ENCODE data around the gene PRKAG1.

PRKAG1 gene

DNA sequence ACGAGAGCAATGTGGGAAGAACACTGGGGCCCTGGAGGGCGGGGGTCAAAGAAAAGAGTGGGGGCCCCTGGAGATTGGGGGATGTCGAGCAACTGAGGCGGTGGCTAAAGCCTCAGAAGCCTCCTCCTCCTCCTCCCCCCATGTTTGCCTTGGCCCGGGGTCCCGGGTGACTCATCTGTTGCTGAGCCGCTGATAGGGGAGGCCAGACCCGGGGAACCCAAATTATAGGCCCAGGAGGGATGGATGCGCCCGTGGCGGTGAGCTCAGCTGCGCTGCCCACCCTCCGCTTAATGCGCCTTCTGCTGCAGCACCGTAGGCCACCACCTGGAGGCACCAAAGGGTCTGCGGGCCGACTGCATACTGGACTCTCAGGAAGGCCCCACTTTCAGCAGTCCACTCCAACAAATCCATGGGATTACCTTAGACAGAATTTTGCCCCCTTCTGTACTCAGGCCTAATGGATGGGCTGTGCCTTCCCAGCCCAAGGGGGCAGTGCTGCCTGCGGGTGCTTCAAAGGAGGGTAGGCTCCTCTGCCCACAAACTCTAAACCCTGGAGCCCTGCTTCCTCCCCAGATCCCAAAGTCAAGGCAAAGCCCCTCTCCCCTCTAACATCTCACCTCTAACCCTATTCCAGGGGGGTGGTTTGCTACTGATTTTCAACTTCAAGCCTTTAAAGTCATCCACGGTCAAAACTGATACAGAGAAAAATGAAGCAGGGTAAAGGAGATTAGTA is 44.5 kb downstream of the PRKAG1 start:
- H3K27me3 ChIP-seq (ENCODE audit: insufficient read depth, low read depth, severe bottlenecking), result peaks cover 40% of the 10 kb centered on the region
- no peak overlapping the region for H3K4me3 ChIP-seq (ENCODE audit: low read depth, low read length)

DNA sequence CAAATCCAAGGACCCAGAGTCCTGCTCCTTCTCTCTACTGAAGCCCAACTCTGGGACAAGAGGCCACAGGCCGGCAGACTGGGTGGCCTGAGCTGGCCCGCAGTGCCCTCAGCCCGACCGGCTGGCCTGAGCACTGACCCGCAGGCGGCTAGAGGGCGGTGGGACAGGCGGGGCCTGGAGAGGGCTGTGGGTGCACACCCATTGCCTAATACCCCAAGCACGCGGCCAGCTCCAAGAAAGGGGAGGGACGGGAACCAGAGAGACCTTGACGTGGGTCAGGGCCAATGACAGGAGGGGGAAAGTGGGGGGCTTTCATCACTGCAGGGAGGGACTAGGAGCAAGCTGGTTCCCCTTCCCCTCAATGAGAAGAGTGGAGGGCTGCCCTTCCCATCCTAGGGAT is 45.0 kb downstream of the PRKAG1 start:
- DNase-seq, result no peak
- H3K27ac ChIP-seq, result no peak overlapping the region

More for the DNA sequence above, 44.5 kb downstream of the PRKAG1 start:
- TF ChIP-seq, protein P1, sequence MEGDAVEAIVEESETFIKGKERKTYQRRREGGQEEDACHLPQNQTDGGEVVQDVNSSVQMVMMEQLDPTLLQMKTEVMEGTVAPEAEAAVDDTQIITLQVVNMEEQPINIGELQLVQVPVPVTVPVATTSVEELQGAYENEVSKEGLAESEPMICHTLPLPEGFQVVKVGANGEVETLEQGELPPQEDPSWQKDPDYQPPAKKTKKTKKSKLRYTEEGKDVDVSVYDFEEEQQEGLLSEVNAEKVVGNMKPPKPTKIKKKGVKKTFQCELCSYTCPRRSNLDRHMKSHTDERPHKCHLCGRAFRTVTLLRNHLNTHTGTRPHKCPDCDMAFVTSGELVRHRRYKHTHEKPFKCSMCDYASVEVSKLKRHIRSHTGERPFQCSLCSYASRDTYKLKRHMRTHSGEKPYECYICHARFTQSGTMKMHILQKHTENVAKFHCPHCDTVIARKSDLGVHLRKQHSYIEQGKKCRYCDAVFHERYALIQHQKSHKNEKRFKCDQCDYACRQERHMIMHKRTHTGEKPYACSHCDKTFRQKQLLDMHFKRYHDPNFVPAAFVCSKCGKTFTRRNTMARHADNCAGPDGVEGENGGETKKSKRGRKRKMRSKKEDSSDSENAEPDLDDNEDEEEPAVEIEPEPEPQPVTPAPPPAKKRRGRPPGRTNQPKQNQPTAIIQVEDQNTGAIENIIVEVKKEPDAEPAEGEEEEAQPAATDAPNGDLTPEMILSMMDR (IDR thresholded peaks at IDR 0.05; ENCODE audit: low read depth, low read length), result peak; percentile 72
- no peaks in the 10 kb centered on the region for H3K9me3 ChIP-seq (ENCODE audit: severe bottlenecking)
- no peaks in the 10 kb centered on the region for H3K36me3 ChIP-seq
- H3K27ac ChIP-seq, result no peak overlapping the region
- peak; percentile 47 for DNase-seq

DNA sequence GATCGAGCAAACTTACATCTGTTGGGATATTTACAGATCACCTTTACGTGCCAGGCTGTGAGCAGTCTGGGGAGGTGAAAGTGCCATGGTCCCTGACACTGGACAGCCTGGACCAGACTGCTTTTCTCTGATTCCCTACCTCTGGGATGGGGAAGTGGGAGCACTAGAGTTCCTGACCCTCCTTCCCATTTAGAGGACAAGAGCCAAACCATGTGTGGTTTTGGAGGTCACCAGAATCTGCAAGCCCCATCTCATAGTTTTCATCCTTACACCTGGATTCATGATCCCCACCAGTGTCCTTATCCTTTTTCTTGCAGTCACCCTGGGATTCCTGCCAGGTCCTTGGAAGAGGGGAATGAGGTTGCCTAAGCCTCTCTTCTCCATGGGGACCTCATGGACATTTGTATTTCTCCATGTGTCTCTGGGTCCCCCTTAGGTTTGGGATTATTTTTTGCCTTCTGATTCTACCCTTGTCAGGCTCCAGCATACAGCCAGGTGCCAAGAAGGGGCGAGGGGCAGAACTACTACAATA is 45.6 kb downstream of the PRKAG1 start:
- H3K27ac ChIP-seq, result no peak overlapping the region
- H3K27me3 ChIP-seq (ENCODE audit: insufficient read depth, low read depth, severe bottlenecking), result peaks cover 30% of the 10 kb centered on the region
- no peak for DNase-seq
- TF ChIP-seq, protein P1 (IDR thresholded peaks at IDR 0.05; ENCODE audit: low read depth, low read length), result no peak
- no peak overlapping the region for H3K4me3 ChIP-seq (ENCODE audit: low read depth, low read length)
- no peaks in the 10 kb centered on the region for H3K9me3 ChIP-seq (ENCODE audit: severe bottlenecking)
- no peaks in the 10 kb centered on the region for H3K36me3 ChIP-seq

More for the DNA sequence above, 45.0 kb downstream of the PRKAG1 start:
- Histone ChIP-seq H3K36me3 (no peaks in the 10 kb centered on the region), H3K9me3 (ENCODE audit: severe bottlenecking) (no peaks in the 10 kb centered on the region), H3K27me3 (ENCODE audit: insufficient read depth, low read depth, severe bottlenecking) (peaks cover 35% of the 10 kb centered on the region), H3K4me3 (ENCODE audit: low read depth, low read length) (no peak overlapping the region)
- TF ChIP-seq, protein P1 (IDR thresholded peaks at IDR 0.05; ENCODE audit: low read depth, low read length), result no peak

DNA sequence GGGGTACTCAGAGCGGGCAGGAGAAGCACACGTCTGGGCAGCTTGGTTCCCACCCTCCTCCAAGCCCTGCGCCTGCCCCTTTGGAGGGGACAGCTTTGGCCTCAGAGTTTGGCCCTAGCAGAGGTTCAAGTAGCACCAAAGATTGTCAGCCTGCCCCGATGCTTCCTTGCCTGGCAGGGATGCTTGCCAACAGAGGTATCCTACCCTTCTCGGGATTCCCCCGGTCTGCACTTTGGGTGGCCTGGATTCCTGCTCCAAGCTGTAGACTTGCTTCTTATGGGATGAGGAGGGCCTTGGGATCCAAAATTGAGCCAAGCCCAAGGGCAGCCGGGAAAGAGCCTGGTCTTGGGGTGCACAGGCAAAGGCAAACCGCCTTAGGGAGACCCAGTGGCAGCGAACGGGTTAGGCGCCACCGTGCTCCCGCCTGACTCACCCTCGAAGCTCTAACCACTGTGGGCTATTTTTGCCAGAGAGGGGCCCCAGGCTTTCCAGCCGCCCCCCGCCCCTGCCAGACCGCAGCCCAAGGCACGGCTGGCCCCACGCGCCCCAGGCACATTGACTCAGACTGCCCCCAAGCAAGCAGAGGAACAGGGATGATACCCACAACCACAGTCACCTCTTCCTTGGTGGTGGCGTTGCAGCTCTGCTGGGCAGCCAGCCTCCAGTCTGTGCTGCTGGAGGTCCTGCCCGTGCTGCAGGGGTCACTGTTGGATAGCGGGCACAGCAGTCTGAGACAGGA is 46.2 kb downstream of the PRKAG1 start:
- Histone ChIP-seq H3K27ac (no peak overlapping the region), H3K36me3 (no peaks in the 10 kb centered on the region), H3K9me3 (ENCODE audit: severe bottlenecking) (no peaks in the 10 kb centered on the region), H3K27me3 (ENCODE audit: insufficient read depth, low read depth, severe bottlenecking) (peaks cover 23% of the 10 kb centered on the region), H3K4me3 (ENCODE audit: low read depth, low read length) (no peak overlapping the region)
- DNase-seq, result no peak
- TF ChIP-seq, protein P1 (IDR thresholded peaks at IDR 0.05; ENCODE audit: low read depth, low read length), result no peak

DNA sequence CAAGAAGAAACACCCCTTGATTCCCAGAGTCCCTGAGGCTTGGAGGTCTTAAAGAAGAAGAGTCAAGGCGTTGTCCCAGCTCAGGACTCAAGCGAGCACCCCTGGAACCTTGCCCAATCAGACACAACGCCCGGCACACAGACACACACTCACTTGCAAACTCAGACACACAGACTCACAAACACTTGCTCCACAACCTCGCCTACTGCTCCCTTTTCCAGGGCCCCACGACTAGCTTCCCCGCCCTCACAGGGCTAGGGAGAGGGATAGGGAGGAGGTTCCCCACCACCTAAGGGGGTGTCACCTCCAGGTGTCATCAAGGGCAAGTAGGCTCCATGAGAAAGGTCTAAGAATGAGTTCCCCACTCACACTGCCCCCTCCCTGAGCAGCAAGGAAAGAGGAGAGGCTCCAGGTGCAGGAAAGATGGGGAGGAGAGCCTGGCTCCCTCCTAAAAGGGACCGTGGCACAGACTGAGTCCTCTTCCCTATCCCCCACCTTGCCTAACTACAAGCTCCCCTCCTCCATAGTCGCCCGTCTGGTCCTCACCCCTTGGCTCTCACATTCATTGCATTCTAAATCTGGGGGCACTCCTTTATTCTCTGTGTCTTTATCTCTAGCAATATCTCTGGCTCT is 47.8 kb downstream of the PRKAG1 start:
- no peak overlapping the region for H3K27ac ChIP-seq
- DNase-seq, result no peak
- peak overlapping the region; percentile 59 for H3K4me3 ChIP-seq (ENCODE audit: low read depth, low read length)
- peaks cover 16% of the 10 kb centered on the region for H3K27me3 ChIP-seq (ENCODE audit: insufficient read depth, low read depth, severe bottlenecking)
- TF ChIP-seq, protein P1 (IDR thresholded peaks at IDR 0.05; ENCODE audit: low read depth, low read length), result no peak
- no peaks in the 10 kb centered on the region for H3K36me3 ChIP-seq
- H3K9me3 ChIP-seq (ENCODE audit: severe bottlenecking), result no peaks in the 10 kb centered on the region

Measured in WERI-Rb-1 (cell line).